Suprapubic skin (tissue), 3 donors: ENCODE data around the gene HOMER1.

Experiments used
- CTCF ChIP-seq, 2 donors: fragments of 200-600 bp in 1 of 2; fragments of 450-650 bp in 1 of 2; sonication (generic) in 1 of 2; IDR thresholded peaks; one replicate each; pipeline ENCODE4 v1.5.1; 2016 to 2019; ENCODE audit warnings: antibody characterized with exemption in 2 of 2, mild to moderate bottlenecking in 1 of 2, moderate library complexity in 1 of 2
- EP300 ChIP-seq: sonication (generic); formaldehyde crosslinking; IDR thresholded peaks from one replicate; pipeline ENCODE4 v1.6.1; 2017; ENCODE audit warnings: antibody characterized with exemption
- POLR2A ChIP-seq, 2 donors: fragments of 450-650 bp; IDR thresholded peaks; one replicate each; pipeline ENCODE4 v1.6.1; 2017; ENCODE audit warnings: antibody characterized with exemption in 2 of 2, mild to moderate bottlenecking in 2 of 2, moderate library complexity in 2 of 2

GRCh38 chr5:79456890-79457583 is 56.9 kb downstream of the HOMER1 start:
- TF ChIP-seq EP300 (no peak), CTCF (IDR thresholded peaks at IDR 0.05) (no peak), POLR2A (IDR thresholded peaks at IDR 0.05) (no peak)
